Measurements from ENCODE around the gene DNAJC11. TPM values are rescaled to one million over a fixed set of nuclear protein-coding genes. Genes with fewer than 3 reads are reported as not detected.

Gene DNAJC11
- total RNA-seq, 2 experiments from 2014 or later, result 77.6 to 83.0 TPM

Other genes starting within 250 kb of the DNAJC11 start
- gene TNFRSF25, start 235.6 kb downstream of the DNAJC11 start, total RNA-seq, result 10 to 100 TPM; 64.7 to 67.8 TPM
- 1 to 10 TPM; 2.2 to 2.3 TPM for gene PLEKHG5, start 210.1 kb downstream of the DNAJC11 start, total RNA-seq
- gene NOL9, start 147.3 kb downstream of the DNAJC11 start, total RNA-seq, result 10 to 100 TPM; 54.1 to 55.1 TPM
- not detected for gene TAS1R1, start 146.5 kb downstream of the DNAJC11 start, total RNA-seq
- gene ZBTB48, start 121.8 kb downstream of the DNAJC11 start, total RNA-seq, result 10 to 100 TPM; 22.1 to 26.4 TPM
- gene KLHL21, start 98.9 kb downstream of the DNAJC11 start, total RNA-seq, result 10 to 100 TPM; 31.2 TPM
- 10 to 100 TPM; 10.9 to 11.7 TPM for gene PHF13, start 88.1 kb downstream of the DNAJC11 start, total RNA-seq
- gene THAP3, start 76.9 kb downstream of the DNAJC11 start, total RNA-seq, result 10 to 100 TPM; 16.2 to 16.4 TPM
- 10 to 100 TPM; 70.4 to 71.4 TPM for gene CAMTA1, start 83.6 kb upstream of the DNAJC11 start, total RNA-seq